ENCODE results near the gene MBTPS2.
"Not testable (repeated sequence)": the region's sequence is repeated elsewhere in the genome, so short reads cannot be mapped to it uniquely, and the experiment has no call there.

MBTPS2 gene

GRCh38 chrX:21856504-21856903 is 17.1 kb downstream of the MBTPS2 start:
- DNase-seq (ENCODE audit: low spot score): no peak

- no peak for DNase-seq (ENCODE audit: low spot score)
Measured at GRCh38 chrX:21863241-21863640, 23.8 kb downstream of the MBTPS2 start.

GRCh38 chrX:21865436-21865835 is 26.0 kb downstream of the MBTPS2 start:
- no peak for DNase-seq (ENCODE audit: low spot score)

- DNase-seq (ENCODE audit: low spot score): no peak
Measured at GRCh38 chrX:21870494-21870893, 31.1 kb downstream of the MBTPS2 start.

GRCh38 chrX:21873063-21873775 is 33.8 kb downstream of the MBTPS2 start:
- no peak for DNase-seq (ENCODE audit: low spot score)

GRCh38 chrX:21874182-21874581 is 34.8 kb downstream of the MBTPS2 start:
- not testable (repeated sequence) for DNase-seq (ENCODE audit: low spot score)

- no peak for DNase-seq (ENCODE audit: low spot score)
Measured at GRCh38 chrX:21875013-21875412, 35.6 kb downstream of the MBTPS2 start.

- DNase-seq (ENCODE audit: low spot score): no peak
Measured at GRCh38 chrX:21881881-21882574, 42.6 kb downstream of the MBTPS2 start.

- DNase-seq (ENCODE audit: low spot score): no peak
Measured at GRCh38 chrX:21883258-21883657, 43.8 kb downstream of the MBTPS2 start.

GRCh38 chrX:21885568-21885967 is 46.2 kb downstream of the MBTPS2 start:
- DNase-seq (ENCODE audit: low spot score): no peak

- no peak for DNase-seq (ENCODE audit: low spot score)
Measured at GRCh38 chrX:21905313-21905712, 65.9 kb downstream of the MBTPS2 start.

- no peak for DNase-seq (ENCODE audit: low spot score)
Measured at GRCh38 chrX:21905953-21906352, 66.5 kb downstream of the MBTPS2 start.

- DNase-seq (ENCODE audit: low spot score): no peak
Measured at GRCh38 chrX:21907260-21907659, 67.8 kb downstream of the MBTPS2 start.

- DNase-seq (ENCODE audit: low spot score): no peak
Measured at GRCh38 chrX:21911481-21911880, 72.1 kb downstream of the MBTPS2 start.

GRCh38 chrX:21912220-21912619 is 72.8 kb downstream of the MBTPS2 start:
- no peak for DNase-seq (ENCODE audit: low spot score)

- DNase-seq (ENCODE audit: low spot score): no peak
Measured at GRCh38 chrX:21912989-21913388, 73.6 kb downstream of the MBTPS2 start.

GRCh38 chrX:21926116-21926515 is 86.7 kb downstream of the MBTPS2 start:
- DNase-seq (ENCODE audit: low spot score): no peak

- DNase-seq (ENCODE audit: low spot score): peak; percentile 89
Measured at GRCh38 chrX:21926527-21927278, 87.3 kb downstream of the MBTPS2 start.

GRCh38 chrX:21929209-21929608 is 89.8 kb downstream of the MBTPS2 start:
- no peak for DNase-seq (ENCODE audit: low spot score)

- no peak for DNase-seq (ENCODE audit: low spot score)
Measured at GRCh38 chrX:21930986-21931385, 91.6 kb downstream of the MBTPS2 start.

- DNase-seq (ENCODE audit: low spot score): no peak
Measured at GRCh38 chrX:21932292-21933002, 93.0 kb downstream of the MBTPS2 start.

- no peak for DNase-seq (ENCODE audit: low spot score)
Measured at GRCh38 chrX:21933077-21933476, 93.7 kb downstream of the MBTPS2 start.
